ENCODE measurements around the gene TMEM184C. TPM values are rescaled to one million over a fixed set of nuclear protein-coding genes. Genes with fewer than 3 reads are reported as not detected.

Gene TMEM184C
- total RNA-seq, 1 experiment from 2014 or later = 43.7 TPM

- ChIA-PET CTCF (interaction anchor here (0.6 to 2.6 kb wide), 3 partner anchors 34 to 446 kb away, joined by 3 to 10 read pairs (median 3); no protein-coding TSS in a partner anchor), POLR2A (no interaction called here)
Observed at GRCh38 chr4:147645099-147645498, 27.9 kb downstream of the TMEM184C start.

GRCh38 chr4:147648656-147649055, 31.5 kb downstream of the TMEM184C start:
- H3K36me3 Mint-ChIP-seq = peaks cover 25% of the 10 kb centered on the region
- POLR2A ChIA-PET = no interaction called here
- no peak for TF ChIP-seq ZNF396 (CRISPR knock-in tag; IDR thresholded peaks at IDR 0.05; ENCODE audit: borderline replicate concordance)
- CTCF ChIA-PET = no interaction called here
- DNase-seq (ENCODE audit: low spot score) (no peak), ATAC-seq (no peak)
- no peak overlapping the region for H3K4me3 Mint-ChIP-seq
- no peaks in the 10 kb centered on the region for H3K27me3 Mint-ChIP-seq (ENCODE audit: low read depth)
- H3K9me3 Mint-ChIP-seq = peaks cover 13% of the 10 kb centered on the region; the same call in 1 of the 2 replicates
- peak overlapping the region; percentile 57; the same call in 1 of the 2 replicates for H3K27ac Mint-ChIP-seq
- peaks cover 19% of the 10 kb centered on the region for H3K4me1 Mint-ChIP-seq

More at GRCh38 chr4:147645099-147645498, 27.9 kb downstream of the TMEM184C start:
- Mint-ChIP-seq H3K4me1 (peaks cover 19% of the 10 kb centered on the region), H3K36me3 (peaks cover 34% of the 10 kb centered on the region), H3K27me3 (ENCODE audit: low read depth) (no peaks in the 10 kb centered on the region), H3K4me3 (no peak overlapping the region), H3K27ac (no peak overlapping the region), H3K9me3 (peaks cover 13% of the 10 kb centered on the region; the same call in 1 of the 2 replicates)
- TF ChIP-seq FOXJ3 (CRISPR knock-in tag; IDR thresholded peaks at IDR 0.05; ENCODE audit: borderline replicate concordance) = no peak
- no peak for DNase-seq (ENCODE audit: low spot score)
- no peak for ATAC-seq

GRCh38 chr4:147651563-147651962, 34.4 kb downstream of the TMEM184C start:
- peaks cover 13% of the 10 kb centered on the region; the same call in 1 of the 2 replicates for H3K9me3 Mint-ChIP-seq
- no peak overlapping the region for H3K4me3 Mint-ChIP-seq
- H3K27me3 Mint-ChIP-seq (ENCODE audit: low read depth) = no peaks in the 10 kb centered on the region
- ChIA-PET POLR2A (no interaction called here), CTCF (no interaction called here)
- ATAC-seq = no peak
- H3K36me3 Mint-ChIP-seq = peaks cover 42% of the 10 kb centered on the region
- DNase-seq (ENCODE audit: low spot score) = no peak
- TF ChIP-seq CREM (CRISPR knock-in tag; IDR thresholded peaks at IDR 0.05) (no peak), CTCF (IDR thresholded peaks at IDR 0.05) (no peak), ATF1 (CRISPR knock-in tag; IDR thresholded peaks at IDR 0.05) (no peak), ATF2 (CRISPR knock-in tag; IDR thresholded peaks at IDR 0.05; ENCODE audit: borderline replicate concordance, low read depth) (no peak), ZNF281 (CRISPR knock-in tag; IDR thresholded peaks at IDR 0.05) (no peak), TP53 (CRISPR knock-in tag; IDR thresholded peaks at IDR 0.05) (no peak), ATF6 (CRISPR knock-in tag; IDR thresholded peaks at IDR 0.05) (no peak), RORB (CRISPR knock-in tag; IDR thresholded peaks at IDR 0.05) (no peak), CBFB (CRISPR knock-in tag; IDR thresholded peaks at IDR 0.05; ENCODE audit: low read depth) (no peak), TCF7 (CRISPR knock-in tag; IDR thresholded peaks at IDR 0.05; ENCODE audit: low read depth) (no peak), JAZF1 (CRISPR knock-in tag; IDR thresholded peaks at IDR 0.05) (no peak), HMGA2 (CRISPR knock-in tag; IDR thresholded peaks at IDR 0.05) (no peak)
- peaks cover 20% of the 10 kb centered on the region for H3K4me1 Mint-ChIP-seq
- H3K27ac Mint-ChIP-seq = no peak overlapping the region

All from WTC11 (cell line).